Endometrial microvascular endothelial cells (primary cell): ENCODE measurements around the gene DUSP6. TPM values are rescaled to one million over a fixed set of nuclear protein-coding genes. Genes with fewer than 3 reads are reported as not detected.

Experiments
- in situ Hi-C: cut with HindIII; loops from 2 replicates; pipeline ENCODE4 v1.10.0; 2017; ENCODE audit warnings: low sequenced_read_pairs, low pct_unique_long_range_greater_than_20kb; ENCODE audit errors: inconsistent ontology term
- total RNA-seq: library from RNA; depleted of rRNA; stranded (reverse); fragments of >200 nt; gene quantifications from one replicate; pipeline ENCODE4 v1.2.3, GENCODE V29; 2015; ENCODE audit errors: inconsistent ontology term

Gene DUSP6
- total RNA-seq, 1 donor from 2014 or later, result 159 TPM

GRCh38 chr12:89376844-89377243 is 24.5 kb upstream of the DUSP6 start:
- in situ Hi-C loops, result no loop called here

GRCh38 chr12:89376202-89376529 is 23.9 kb upstream of the DUSP6 start:
- in situ Hi-C loops, result no loop called here

GRCh38 chr12:89373763-89374572 is 21.7 kb upstream of the DUSP6 start:
- in situ Hi-C loops, result no loop called here

DNA sequence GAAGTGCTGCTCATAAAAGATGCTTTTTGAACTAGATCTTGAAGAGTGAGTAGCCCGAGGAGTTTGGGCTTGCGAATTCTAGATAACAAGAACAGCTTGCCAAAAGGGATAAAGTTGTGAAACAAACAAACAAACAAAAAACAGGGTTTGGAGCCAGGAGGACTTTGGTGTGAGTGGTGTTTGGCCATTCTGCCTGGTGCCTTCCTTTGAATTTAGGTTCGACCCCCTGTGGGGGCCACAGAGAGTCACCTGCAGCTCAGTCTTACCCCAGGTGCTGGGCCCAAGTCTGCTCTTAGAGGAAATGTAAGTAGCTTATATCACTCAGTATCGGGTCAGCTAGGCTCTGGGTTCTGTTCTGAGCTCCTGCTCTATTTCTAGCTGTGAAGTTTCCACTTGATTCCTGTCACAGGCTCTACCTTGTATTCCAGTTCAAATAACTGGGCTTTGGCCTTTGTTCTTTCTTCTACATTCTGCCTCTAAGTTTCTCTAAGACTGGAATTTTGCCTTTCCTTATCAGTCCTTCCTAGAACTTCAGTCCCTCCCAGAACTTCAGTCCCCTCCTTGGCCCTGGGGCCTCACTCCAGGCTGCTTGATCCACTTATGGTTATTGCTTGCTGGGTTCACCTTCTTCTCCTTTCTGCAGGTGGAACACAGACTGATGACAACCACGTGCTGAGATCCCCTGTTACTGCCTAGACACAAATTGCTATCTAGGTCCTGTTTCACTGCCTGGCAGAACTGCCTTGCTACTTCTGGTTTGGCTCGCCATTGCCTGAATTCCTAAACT is 20.5 kb upstream of the DUSP6 start:
- in situ Hi-C loops, result no loop called here

DNA sequence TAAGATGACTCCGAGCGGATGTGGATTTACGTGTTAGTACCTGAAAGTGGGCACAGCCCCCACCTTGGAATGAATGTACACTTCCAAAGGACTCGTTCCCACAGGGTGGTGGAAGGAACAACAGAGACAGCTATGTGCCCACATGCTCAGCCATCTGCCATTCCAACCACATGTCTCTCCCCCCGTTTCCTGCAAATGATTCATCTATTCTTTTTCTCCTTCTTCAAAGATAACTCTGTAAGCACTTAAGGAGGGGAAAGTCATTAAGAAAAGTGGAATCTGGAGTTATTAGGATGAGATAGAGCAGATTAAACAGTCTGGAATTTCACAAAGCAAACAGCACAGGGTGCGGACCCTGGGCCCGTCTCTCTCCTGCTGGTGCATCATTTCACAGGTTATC is 18.5 kb upstream of the DUSP6 start:
- in situ Hi-C loops, result no loop called here

- in situ Hi-C loops, result no loop called here
These were observed 18.1 kb upstream of the DUSP6 start for GRCh38 chr12:89370421-89370831.

- in situ Hi-C loops, result no loop called here
These were observed 16.9 kb upstream of the DUSP6 start for GRCh38 chr12:89369166-89369565.

DNA sequence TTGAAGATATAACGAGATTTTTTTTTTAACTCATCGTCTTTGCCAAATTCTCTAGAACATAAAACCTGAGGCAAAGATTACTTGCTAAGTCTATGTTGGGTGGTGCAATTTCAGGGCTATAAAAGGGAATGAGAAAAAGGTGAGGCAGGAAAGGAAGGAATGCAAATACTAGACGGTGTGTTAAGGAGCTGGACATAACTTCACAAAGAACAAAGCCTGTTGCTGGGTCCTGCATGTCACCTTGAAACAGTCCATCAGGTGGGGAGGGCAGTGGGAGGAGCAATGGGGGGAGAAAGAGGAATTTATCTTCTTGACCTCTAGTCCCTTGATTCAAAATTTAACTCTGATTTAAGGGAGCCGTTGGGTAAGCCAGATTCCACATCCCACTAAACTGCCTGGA is 16.1 kb upstream of the DUSP6 start:
- in situ Hi-C loops, result no loop called here

- in situ Hi-C loops, result no loop called here
These were observed 14.5 kb upstream of the DUSP6 start for GRCh38 chr12:89366676-89367364.

- in situ Hi-C loops, result no loop called here
These were observed 12.3 kb upstream of the DUSP6 start for GRCh38 chr12:89364631-89365030.

DNA sequence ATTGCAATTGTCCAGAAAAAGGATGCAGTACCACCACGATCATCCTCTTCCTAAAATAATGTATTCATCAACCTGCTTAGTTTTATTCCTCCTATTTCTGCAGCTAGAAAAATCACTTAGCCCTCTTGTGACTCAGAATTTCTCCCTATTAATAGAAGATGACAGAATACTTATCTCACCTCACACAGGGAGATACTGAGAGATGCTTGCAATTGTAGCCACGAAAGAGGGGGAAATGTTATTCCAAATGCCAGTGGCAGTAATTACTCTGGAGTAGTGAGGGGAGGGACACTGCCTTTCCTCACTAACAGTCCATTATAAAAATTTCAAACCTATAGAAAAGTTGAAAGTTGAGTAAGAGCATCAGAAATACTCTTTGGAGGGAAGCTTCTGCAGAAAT is 11.8 kb upstream of the DUSP6 start:
- in situ Hi-C loops, result no loop called here

DNA sequence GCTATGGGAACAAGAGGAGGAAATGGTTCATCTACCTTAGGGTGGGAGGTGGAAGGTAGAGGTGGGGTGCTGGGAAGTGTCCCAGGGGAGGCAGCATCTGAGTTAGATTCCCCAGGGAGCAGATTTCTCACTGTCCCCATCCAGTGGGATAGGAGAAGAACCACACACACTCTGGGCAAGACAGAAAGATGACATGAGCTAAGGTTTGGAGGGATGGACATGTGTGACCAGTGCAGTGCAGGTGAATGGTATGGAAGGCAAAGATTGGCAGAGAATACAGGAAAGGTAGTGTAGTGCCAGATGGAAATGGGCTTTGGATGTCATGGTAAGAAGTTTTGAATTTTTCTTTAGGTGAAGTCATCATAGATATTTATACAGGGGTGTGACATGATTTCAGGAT is 11.3 kb upstream of the DUSP6 start:
- in situ Hi-C loops, result no loop called here

DNA sequence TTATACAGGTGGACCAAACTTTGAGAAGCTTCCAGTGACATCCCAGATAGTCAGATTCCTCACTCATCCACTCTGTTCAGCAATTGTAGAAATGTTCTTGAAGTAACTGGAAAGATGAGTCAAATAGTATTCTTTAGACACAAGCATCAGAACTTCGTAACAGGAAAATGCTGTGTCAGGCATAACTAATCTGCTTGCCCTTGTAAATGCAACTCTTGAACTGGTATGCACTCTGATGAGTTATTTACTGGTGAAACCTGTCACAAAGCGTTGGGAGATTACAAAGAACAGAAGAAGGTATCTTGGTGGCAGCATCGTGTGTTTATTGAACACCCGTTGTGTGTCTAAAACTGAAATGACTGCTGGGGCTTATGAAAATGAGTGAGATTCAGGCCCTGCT is 10.8 kb upstream of the DUSP6 start:
- in situ Hi-C loops, result no loop called here

DNA sequence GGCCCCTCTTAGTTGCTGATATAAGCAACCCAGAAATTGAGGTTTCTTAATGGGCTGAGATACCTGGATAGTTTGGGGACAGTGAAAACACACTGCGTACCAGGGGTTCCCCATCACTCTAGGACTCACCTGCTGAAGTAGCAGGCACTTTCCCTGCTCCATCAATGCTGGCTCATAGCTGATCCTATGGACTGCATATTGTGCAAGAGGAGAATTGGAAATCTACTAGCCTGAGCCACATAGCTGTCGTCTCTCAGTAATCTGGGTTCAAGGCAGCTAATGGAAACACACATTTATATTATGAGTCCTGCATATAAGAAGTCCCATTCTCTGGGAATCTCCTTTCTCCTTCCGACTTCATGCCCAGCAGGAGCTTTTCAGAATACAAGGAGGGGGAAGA is 7.3 kb upstream of the DUSP6 start:
- in situ Hi-C loops, result no loop called here

DNA sequence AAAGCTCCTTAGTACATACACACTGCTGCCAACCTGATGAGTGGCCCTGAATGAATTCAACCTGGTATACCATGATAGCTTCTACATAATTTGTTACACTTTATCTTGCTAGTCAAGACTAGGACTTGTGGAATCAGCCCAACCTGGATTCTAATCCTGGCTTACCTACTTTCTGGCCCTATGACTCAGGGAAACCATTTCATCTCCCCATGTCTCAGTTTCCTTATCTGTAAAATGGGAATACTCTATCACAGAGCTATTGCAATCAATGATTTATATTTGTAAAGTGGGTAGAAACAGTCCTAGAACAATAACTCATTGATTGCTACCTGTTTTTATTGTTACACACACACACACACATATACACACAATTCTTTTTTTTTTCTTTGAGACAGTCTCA is 6.5 kb upstream of the DUSP6 start:
- in situ Hi-C loops, result no loop called here

DNA sequence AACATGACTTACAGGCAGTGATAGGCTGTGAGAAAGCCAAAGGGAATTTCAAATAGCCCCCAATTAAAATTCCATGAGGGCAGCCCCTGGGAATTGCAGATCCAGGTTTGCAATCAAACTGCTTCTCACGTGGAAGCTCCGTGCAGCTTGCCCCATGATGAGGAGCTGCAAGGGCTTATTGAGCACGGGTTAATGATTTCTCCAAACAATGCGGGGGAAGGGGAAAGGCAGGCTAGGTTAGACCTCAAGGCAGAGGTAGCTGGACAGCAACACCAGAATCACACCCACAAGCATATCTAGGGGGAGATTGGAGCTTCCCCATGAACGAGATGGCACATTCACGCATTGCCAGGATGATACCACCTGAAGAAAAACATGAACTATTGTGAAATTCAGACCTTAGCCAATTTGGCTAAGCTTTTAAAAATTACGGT is 5.0 kb upstream of the DUSP6 start:
- in situ Hi-C loops, result no loop called here

DNA sequence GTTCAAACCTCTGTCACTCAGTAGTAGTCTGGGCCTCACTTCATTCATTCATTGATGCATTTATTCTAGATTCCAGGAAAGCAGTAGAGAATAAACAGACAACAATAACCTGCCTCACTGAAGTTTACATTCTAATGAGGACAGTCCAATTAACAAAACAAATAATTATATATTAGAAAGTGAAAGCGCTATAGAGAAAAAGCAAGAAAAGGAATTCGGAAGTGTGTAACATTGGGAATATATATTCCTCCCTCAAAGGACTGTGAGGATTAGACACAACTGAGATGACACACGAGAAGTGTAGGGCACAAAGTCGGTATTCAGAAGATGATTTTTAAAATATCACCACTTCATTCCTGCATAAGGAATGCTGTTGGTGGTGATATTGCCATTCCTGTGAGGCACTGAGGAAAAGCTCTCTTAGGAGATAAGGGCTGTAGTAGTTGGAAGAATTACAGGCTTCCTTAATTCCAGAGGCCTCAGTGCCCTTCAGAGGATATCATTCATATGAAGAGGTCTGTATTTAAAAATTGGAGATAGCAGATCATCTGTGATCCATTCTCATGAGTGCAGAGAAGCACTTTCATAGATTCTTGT is 3.9 kb upstream of the DUSP6 start:
- in situ Hi-C loops, result no loop called here

- in situ Hi-C loops, result no loop called here
These were observed 3.2 kb upstream of the DUSP6 start for GRCh38 chr12:89355243-89356068.

GRCh38 chr12:89354612-89355067 is 2.3 kb upstream of the DUSP6 start:
- in situ Hi-C loops, result no loop called here
